ENCODE results near the gene TTLL11.

TTLL11 gene

GRCh38 chr9:121813519-121814210 is 279.4 kb downstream of the TTLL11 start:
- Histone ChIP-seq H3K9ac (ENCODE audit: low read depth, low read length) (no peak overlapping the region), H3K9me3 (ENCODE audit: control insufficient read depth, insufficient read depth, low read length) (no peaks in the 10 kb centered on the region), H3K36me3 (ENCODE audit: insufficient read depth, low read length) (no peaks in the 10 kb centered on the region), H3K4me1 (ENCODE audit: insufficient read depth, low read length) (peaks cover 20% of the 10 kb centered on the region)

DNA sequence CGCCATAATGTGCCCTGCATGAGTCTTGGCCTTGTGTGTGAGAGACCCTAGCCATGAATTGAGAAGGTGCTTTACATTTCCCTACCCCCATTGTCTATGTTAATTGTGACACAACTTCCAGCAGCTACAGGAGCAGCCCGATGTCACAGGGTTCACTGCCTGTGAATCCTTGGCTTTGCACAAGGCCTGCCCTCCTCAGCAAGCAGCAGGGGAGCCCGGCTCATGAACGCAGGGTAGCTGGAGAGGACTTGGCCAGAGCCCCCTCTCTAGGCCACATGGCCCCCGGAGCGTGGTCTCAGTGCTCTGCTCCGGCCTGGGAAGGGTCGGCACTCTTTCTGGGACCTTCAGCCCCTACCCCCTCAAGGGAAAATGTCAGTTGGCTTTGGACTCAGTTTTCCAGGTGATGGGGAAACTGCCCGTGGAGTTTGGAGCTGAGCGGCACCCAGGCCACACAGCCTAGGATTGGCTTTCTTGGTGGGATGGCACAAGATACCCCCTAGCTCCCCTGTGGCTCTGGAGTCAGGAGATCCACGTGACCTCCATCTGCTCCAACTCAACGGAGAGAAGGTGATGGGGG is 280.9 kb downstream of the TTLL11 start:
- Histone ChIP-seq H3K9ac (ENCODE audit: low read depth, low read length) (no peak overlapping the region), H3K36me3 (ENCODE audit: insufficient read depth, low read length) (no peaks in the 10 kb centered on the region), H3K9me3 (ENCODE audit: control insufficient read depth, insufficient read depth, low read length) (no peaks in the 10 kb centered on the region), H3K4me1 (ENCODE audit: insufficient read depth, low read length) (peaks cover 12% of the 10 kb centered on the region; the same call in 1 of the 2 replicates)

DNA sequence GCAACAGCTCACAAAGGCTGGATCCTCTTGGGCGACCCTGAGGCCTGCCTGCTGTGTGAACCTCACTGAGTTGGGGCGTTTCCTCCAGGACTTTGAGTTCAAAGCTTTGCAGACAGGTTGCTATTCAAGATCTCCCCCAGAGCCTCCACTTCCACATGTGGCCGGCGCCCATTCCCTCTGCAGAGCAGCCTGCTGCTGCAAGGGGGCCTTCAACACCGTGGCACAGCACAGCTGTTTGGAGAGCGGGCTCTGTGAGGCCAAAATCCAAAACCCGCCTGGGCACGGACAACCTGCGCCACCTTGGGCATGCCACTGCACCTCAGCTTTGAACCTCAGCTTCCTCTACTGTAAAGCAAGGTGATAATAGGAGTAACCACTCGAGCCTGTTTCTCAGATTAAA is 281.4 kb downstream of the TTLL11 start:
- Histone ChIP-seq H3K9ac (ENCODE audit: low read depth, low read length) (no peak overlapping the region), H3K4me1 (ENCODE audit: insufficient read depth, low read length) (peaks cover 12% of the 10 kb centered on the region; the same call in 1 of the 2 replicates), H3K9me3 (ENCODE audit: control insufficient read depth, insufficient read depth, low read length) (no peaks in the 10 kb centered on the region), H3K36me3 (ENCODE audit: insufficient read depth, low read length) (no peaks in the 10 kb centered on the region)

- Histone ChIP-seq H3K36me3 (ENCODE audit: insufficient read depth, low read length) (no peaks in the 10 kb centered on the region), H3K4me1 (ENCODE audit: insufficient read depth, low read length) (peaks cover 12% of the 10 kb centered on the region; the same call in 1 of the 2 replicates), H3K9me3 (ENCODE audit: control insufficient read depth, insufficient read depth, low read length) (no peaks in the 10 kb centered on the region), H3K9ac (ENCODE audit: low read depth, low read length) (no peak overlapping the region)
Observed at GRCh38 chr9:121811140-121811539, 282.0 kb downstream of the TTLL11 start.

- H3K4me1 ChIP-seq (ENCODE audit: insufficient read depth, low read length), result peaks cover 11% of the 10 kb centered on the region; the same call in 1 of the 2 replicates
- H3K9me3 ChIP-seq (ENCODE audit: control insufficient read depth, insufficient read depth, low read length), result no peaks in the 10 kb centered on the region
- H3K36me3 ChIP-seq (ENCODE audit: insufficient read depth, low read length), result no peaks in the 10 kb centered on the region
- no peak overlapping the region for H3K9ac ChIP-seq (ENCODE audit: low read depth, low read length)
Observed at GRCh38 chr9:121810489-121810888, 282.6 kb downstream of the TTLL11 start.

DNA sequence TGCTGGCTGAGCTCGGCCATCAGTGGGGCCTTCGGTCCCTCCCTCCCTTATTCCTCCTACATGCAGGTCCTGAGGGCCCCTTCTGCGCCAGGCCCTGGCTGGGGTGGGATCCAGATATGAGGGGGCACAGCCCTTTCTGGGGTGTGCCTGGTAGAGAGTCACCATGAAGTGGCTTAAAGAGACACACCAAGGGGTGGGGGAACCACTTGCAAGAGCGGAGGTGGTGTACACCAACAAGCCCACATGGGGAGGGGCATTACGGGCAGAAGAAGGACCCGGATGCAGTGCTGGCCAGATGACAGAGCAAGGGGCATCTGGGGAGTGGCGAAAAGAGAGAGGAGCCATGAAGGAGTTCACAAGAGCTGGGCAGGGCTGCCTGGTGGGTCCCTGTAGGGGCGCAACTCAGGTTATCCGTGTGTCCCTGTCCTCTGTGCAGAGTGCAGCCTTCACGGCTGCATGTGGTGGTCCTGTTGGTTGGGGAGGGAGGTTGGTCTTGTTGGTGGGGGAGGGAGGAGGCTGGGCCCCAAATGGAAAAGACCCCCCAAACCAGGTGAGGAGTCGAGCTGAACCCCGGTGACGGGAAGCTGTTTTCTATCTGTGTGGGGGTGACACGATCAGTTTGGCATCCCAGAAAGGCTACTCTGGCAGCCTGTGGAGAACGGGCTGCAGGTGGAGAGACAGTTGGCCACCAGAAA is 283.6 kb downstream of the TTLL11 start:
- Histone ChIP-seq H3K4me1 (ENCODE audit: insufficient read depth, low read length) (peaks cover 7% of the 10 kb centered on the region; the same call in 1 of the 2 replicates), H3K9me3 (ENCODE audit: control insufficient read depth, insufficient read depth, low read length) (peaks cover 4% of the 10 kb centered on the region; the same call in 1 of the 2 replicates), H3K36me3 (ENCODE audit: insufficient read depth, low read length) (no peaks in the 10 kb centered on the region)

GRCh38 chr9:121808781-121809180 is 284.3 kb downstream of the TTLL11 start:
- no peak overlapping the region for H3K9ac ChIP-seq (ENCODE audit: low read depth, low read length)

More for the DNA sequence above, 283.6 kb downstream of the TTLL11 start:
- no peak overlapping the region for H3K9ac ChIP-seq (ENCODE audit: low read depth, low read length)

DNA sequence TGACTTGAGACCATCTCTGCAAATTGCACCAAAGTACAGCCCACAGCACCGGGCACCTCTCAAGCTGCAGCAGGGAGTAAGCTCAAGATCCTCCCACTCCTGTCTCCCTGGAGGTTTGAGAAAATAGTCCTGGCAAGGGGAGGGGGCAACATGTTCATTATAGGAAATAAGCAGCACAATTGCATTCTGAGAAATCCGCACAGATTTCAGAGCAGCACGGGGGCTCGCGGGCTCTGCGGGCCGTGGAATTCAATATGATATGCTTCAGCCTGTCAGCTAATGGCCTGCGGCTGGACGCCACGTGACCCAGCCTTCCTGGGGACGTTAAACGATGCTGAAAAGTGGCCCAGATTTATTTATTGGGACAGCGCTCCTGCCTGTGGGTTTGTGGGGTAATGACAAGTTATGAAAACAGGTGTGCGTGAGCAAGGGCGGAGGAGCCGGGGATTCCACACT is 285.3 kb downstream of the TTLL11 start:
- Histone ChIP-seq H3K9ac (ENCODE audit: low read depth, low read length) (no peak overlapping the region), H3K4me1 (ENCODE audit: insufficient read depth, low read length) (peaks cover 2% of the 10 kb centered on the region; the same call in 1 of the 2 replicates), H3K36me3 (ENCODE audit: insufficient read depth, low read length) (no peaks in the 10 kb centered on the region), H3K9me3 (ENCODE audit: control insufficient read depth, insufficient read depth, low read length) (peaks cover 4% of the 10 kb centered on the region; the same call in 1 of the 2 replicates)

More at GRCh38 chr9:121808781-121809180, 284.3 kb downstream of the TTLL11 start:
- Histone ChIP-seq H3K4me1 (ENCODE audit: insufficient read depth, low read length) (0 out of 2 replicates have a peak, but pooled peaks cover 1% of the 10 kb centered on the region), H3K9me3 (ENCODE audit: control insufficient read depth, insufficient read depth, low read length) (peaks cover 4% of the 10 kb centered on the region; the same call in 1 of the 2 replicates), H3K36me3 (ENCODE audit: insufficient read depth, low read length) (no peaks in the 10 kb centered on the region)

GRCh38 chr9:121807069-121807822 is 285.9 kb downstream of the TTLL11 start:
- no peak overlapping the region for H3K9ac ChIP-seq (ENCODE audit: low read depth, low read length)
- H3K9me3 ChIP-seq (ENCODE audit: control insufficient read depth, insufficient read depth, low read length), result peaks cover 4% of the 10 kb centered on the region; the same call in 1 of the 2 replicates
- peaks cover 5% of the 10 kb centered on the region; the same call in 1 of the 2 replicates for H3K4me1 ChIP-seq (ENCODE audit: insufficient read depth, low read length)
- H3K36me3 ChIP-seq (ENCODE audit: insufficient read depth, low read length), result no peaks in the 10 kb centered on the region

- Histone ChIP-seq H3K4me1 (ENCODE audit: insufficient read depth, low read length) (peaks cover 7% of the 10 kb centered on the region; the same call in 1 of the 2 replicates), H3K9me3 (ENCODE audit: control insufficient read depth, insufficient read depth, low read length) (peaks cover 4% of the 10 kb centered on the region; the same call in 1 of the 2 replicates), H3K36me3 (ENCODE audit: insufficient read depth, low read length) (no peaks in the 10 kb centered on the region), H3K9ac (ENCODE audit: low read depth, low read length) (no peak overlapping the region)
Observed at GRCh38 chr9:121802753-121803152, 290.4 kb downstream of the TTLL11 start.

DNA sequence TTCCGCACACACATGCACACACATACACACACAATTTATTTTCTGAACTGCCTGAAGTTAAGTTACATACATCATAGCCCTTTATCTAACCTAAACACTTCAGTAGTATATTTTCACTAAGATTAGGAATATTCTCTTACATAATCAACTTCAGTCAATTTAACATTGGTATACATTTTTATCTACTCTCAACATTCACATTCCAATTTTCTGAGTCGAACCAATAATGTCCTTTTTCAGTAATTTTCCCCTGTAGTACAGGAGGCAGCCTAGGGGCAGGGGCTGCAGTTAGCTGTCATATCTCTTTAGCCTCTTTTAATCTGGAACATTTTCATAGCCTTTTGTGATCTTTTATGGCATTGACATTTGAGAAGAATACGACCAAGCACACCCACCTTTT is 291.5 kb downstream of the TTLL11 start:
- Histone ChIP-seq H3K36me3 (ENCODE audit: insufficient read depth, low read length) (no peaks in the 10 kb centered on the region), H3K9me3 (ENCODE audit: control insufficient read depth, insufficient read depth, low read length) (peaks cover 4% of the 10 kb centered on the region; the same call in 1 of the 2 replicates), H3K4me1 (ENCODE audit: insufficient read depth, low read length) (peaks cover 15% of the 10 kb centered on the region), H3K9ac (ENCODE audit: low read depth, low read length) (no peak overlapping the region)

DNA sequence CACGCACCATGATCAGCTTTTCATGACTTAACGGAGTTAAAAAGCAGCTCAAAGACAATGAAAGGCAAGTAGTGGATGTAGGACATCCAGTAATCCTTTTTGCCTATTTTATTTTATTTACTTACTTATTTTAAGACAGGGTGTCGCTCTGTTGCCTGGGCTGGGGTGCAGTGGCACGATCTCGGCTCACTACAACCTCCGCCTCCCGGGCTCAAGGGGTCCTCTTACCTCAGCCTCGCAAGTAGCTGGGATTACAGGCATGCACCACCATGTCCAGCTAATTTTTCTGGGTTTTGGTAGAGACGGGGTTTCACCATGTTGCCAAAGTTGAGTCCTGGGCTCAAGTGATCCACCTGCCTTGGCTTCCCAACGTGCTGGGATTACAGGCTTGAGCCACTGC is 292.7 kb downstream of the TTLL11 start:
- Histone ChIP-seq H3K4me1 (ENCODE audit: insufficient read depth, low read length) (peaks cover 19% of the 10 kb centered on the region), H3K9me3 (ENCODE audit: control insufficient read depth, insufficient read depth, low read length) (peaks cover 4% of the 10 kb centered on the region; the same call in 1 of the 2 replicates), H3K36me3 (ENCODE audit: insufficient read depth, low read length) (no peaks in the 10 kb centered on the region), H3K9ac (ENCODE audit: low read depth, low read length) (no peak overlapping the region)

DNA sequence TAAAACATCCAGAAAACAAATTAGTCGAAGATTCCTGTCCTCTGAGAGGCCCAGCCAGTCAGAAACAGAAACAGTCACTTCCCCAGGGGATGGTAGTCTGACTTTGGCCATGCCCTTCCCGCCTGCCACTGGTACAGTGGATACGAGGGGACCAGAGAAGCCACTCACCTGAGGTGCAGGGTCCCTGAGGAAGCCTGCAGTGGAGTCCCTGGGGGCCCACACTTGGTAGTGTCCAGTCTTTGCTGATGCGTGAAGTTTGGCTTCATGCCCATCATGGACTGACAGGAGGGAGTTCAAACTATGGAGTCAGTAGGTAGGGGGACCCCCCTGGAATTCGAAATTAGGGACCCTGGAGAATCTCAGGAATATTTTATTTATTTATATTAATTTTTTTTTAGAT is 294.2 kb downstream of the TTLL11 start:
- no peaks in the 10 kb centered on the region for H3K36me3 ChIP-seq (ENCODE audit: insufficient read depth, low read length)
- no peaks in the 10 kb centered on the region for H3K9me3 ChIP-seq (ENCODE audit: control insufficient read depth, insufficient read depth, low read length)
- peaks cover 19% of the 10 kb centered on the region for H3K4me1 ChIP-seq (ENCODE audit: insufficient read depth, low read length)
- no peak overlapping the region for H3K9ac ChIP-seq (ENCODE audit: low read depth, low read length)

DNA sequence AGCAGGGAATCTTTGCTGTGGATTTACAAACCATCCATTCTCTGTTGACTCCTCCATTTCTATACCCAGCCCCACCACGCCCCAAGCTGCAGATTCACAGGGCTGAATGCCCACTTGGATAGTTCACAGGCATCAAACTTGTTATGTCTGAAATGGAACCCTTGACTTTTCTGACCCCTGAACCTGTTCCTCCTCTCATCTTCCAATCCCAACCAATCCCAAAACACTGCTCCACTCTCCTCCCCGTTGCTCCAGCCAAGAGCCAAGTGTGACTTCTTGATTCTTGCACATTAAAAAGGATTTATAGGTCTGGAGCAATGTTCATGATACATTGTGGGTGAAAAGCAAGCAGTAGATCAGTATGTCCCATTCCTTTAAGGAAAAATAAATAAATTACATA is 296.0 kb downstream of the TTLL11 start:
- Histone ChIP-seq H3K9me3 (ENCODE audit: control insufficient read depth, insufficient read depth, low read length) (no peaks in the 10 kb centered on the region), H3K36me3 (ENCODE audit: insufficient read depth, low read length) (no peaks in the 10 kb centered on the region), H3K4me1 (ENCODE audit: insufficient read depth, low read length) (peaks cover 14% of the 10 kb centered on the region), H3K9ac (ENCODE audit: low read depth, low read length) (no peak overlapping the region)
